HEK293 (cell line): ENCODE results near the gene SCRN2.
A peak's percentile ranks its signal among the peaks of the same experiment; 100 is the strongest.

Experiments used
- GLI4 ChIP-seq: fragments of 450-650 bp; formaldehyde crosslinking; IDR thresholded peaks from 2 replicates; pipeline ENCODE4 v1.5.1; 2016; ENCODE audit warnings: missing biosample characterization, missing genetic modification characterization
- MEIS1 ChIP-seq: sonication (generic); formaldehyde crosslinking; IDR thresholded peaks from 2 replicates; pipeline ENCODE4 v1.8.1; 2022; ENCODE audit warnings: missing genetic modification reagents, mild to moderate bottlenecking, borderline replicate concordance
- MZF1 ChIP-seq: fragments of 450-650 bp; formaldehyde crosslinking; IDR thresholded peaks from 2 replicates; pipeline ENCODE4 v1.5.1; 2017; ENCODE audit warnings: missing biosample characterization, missing genetic modification characterization, borderline replicate concordance
- PRDM1 ChIP-seq: fragments of 450-650 bp; formaldehyde crosslinking; IDR thresholded peaks from 2 replicates; pipeline ENCODE4; 2016; ENCODE audit warnings: missing biosample characterization, missing genetic modification characterization
- SCRT2 ChIP-seq: fragments of 450-650 bp; formaldehyde crosslinking; IDR thresholded peaks from 2 replicates; pipeline ENCODE4 v1.5.1; 2016; ENCODE audit warnings: missing biosample characterization, missing genetic modification characterization
- ZBTB7A ChIP-seq: fragments of 450-650 bp; formaldehyde crosslinking; IDR thresholded peaks from 2 replicates; pipeline ENCODE4 v1.5.1; 2016; ENCODE audit warnings: low read depth, missing biosample characterization, missing genetic modification characterization
- ZNF138 ChIP-seq: fragments of 450-650 bp; formaldehyde crosslinking; IDR thresholded peaks from 2 replicates; pipeline ENCODE4 v1.5.1; 2016; ENCODE audit warnings: missing biosample characterization, missing genetic modification characterization, borderline replicate concordance
- ZNF19 ChIP-seq: fragments of 450-650 bp; formaldehyde crosslinking; IDR thresholded peaks from 2 replicates; pipeline ENCODE4; 2016; ENCODE audit warnings: missing biosample characterization, missing genetic modification characterization, low read depth
- ZNF214 ChIP-seq: fragments of 450-650 bp; formaldehyde crosslinking; IDR thresholded peaks from 2 replicates; pipeline ENCODE4 v1.5.1; 2017; ENCODE audit warnings: missing biosample characterization, mild to moderate bottlenecking, missing genetic modification characterization, borderline replicate concordance
- ZNF391 ChIP-seq: fragments of 450-650 bp; formaldehyde crosslinking; IDR thresholded peaks from 2 replicates; pipeline ENCODE4 v1.5.1; 2016; ENCODE audit warnings: low read depth, missing biosample characterization, missing genetic modification characterization, borderline replicate concordance
- ZNF529 ChIP-seq: fragments of 450-650 bp; formaldehyde crosslinking; IDR thresholded peaks from 2 replicates; pipeline ENCODE4 v1.5.1; 2017; ENCODE audit warnings: missing genetic modification characterization, missing biosample characterization; ENCODE audit not compliant: insufficient replicate concordance
- ZNF561 ChIP-seq: fragments of 450-650 bp; IDR thresholded peaks from 2 replicates; pipeline ENCODE4 v1.5.1; 2018; ENCODE audit warnings: missing biosample characterization, missing genetic modification characterization, borderline replicate concordance
- ZNF624 ChIP-seq: fragments of 450-650 bp; formaldehyde crosslinking; IDR thresholded peaks from 2 replicates; pipeline ENCODE4 v1.5.1; 2017; ENCODE audit warnings: missing biosample characterization, missing genetic modification characterization
- ZNF626 ChIP-seq: fragments of 450-650 bp; sonication (Bioruptor Pico); formaldehyde crosslinking; IDR thresholded peaks from 2 replicates; pipeline ENCODE4 v1.5.1; 2018; ENCODE audit warnings: missing biosample characterization, missing genetic modification characterization, inconsistent platforms
- ZNF654 ChIP-seq: fragments of 450-650 bp; formaldehyde crosslinking; IDR thresholded peaks from 2 replicates; pipeline ENCODE4 v1.5.1; 2016; ENCODE audit warnings: low read depth, missing biosample characterization, missing genetic modification characterization
- ZNF658 ChIP-seq: fragments of 450-650 bp; formaldehyde crosslinking; IDR thresholded peaks from 2 replicates; pipeline ENCODE4; 2016; ENCODE audit warnings: missing biosample characterization, missing genetic modification characterization
- TF ChIP-seq, protein P1 (sequence below): sonication (generic); formaldehyde crosslinking; IDR thresholded peaks from 2 replicates; pipeline ENCODE4 v1.8.1; 2022; ENCODE audit warnings: mild to moderate bottlenecking, moderate library complexity, missing genetic modification reagents
- TF ChIP-seq, protein P2 (sequence below): fragments of 450-650 bp; formaldehyde crosslinking; IDR thresholded peaks from 2 replicates; pipeline ENCODE4 v1.5.1; 2016; ENCODE audit warnings: missing biosample characterization, missing genetic modification characterization
- TF ChIP-seq, protein P3 (sequence below): fragments of 450-650 bp; formaldehyde crosslinking; IDR thresholded peaks from 2 replicates; pipeline ENCODE4 v1.5.1; 2016; ENCODE audit warnings: missing biosample characterization, missing genetic modification characterization
- TF ChIP-seq, protein P4 (sequence below): fragments of 450-650 bp; formaldehyde crosslinking; IDR thresholded peaks from 2 replicates; pipeline ENCODE4 v1.5.1; 2016; ENCODE audit warnings: missing biosample characterization, missing genetic modification characterization
- TF ChIP-seq, protein P5 (sequence below): fragments of 450-650 bp; formaldehyde crosslinking; IDR thresholded peaks from 2 replicates; pipeline ENCODE4 v1.5.1; 2017; ENCODE audit warnings: missing biosample characterization, mild to moderate bottlenecking, missing genetic modification characterization, moderate library complexity
- TF ChIP-seq, protein P6 (sequence below): fragments of 450-650 bp; formaldehyde crosslinking; IDR thresholded peaks from 2 replicates; pipeline ENCODE4 v1.5.1; 2016; ENCODE audit warnings: missing biosample characterization, missing genetic modification characterization
- TF ChIP-seq, protein P7 (sequence below): fragments of 450-650 bp; formaldehyde crosslinking; IDR thresholded peaks from 2 replicates; pipeline ENCODE4 v1.5.1; 2016; ENCODE audit warnings: missing biosample characterization, missing genetic modification characterization, borderline replicate concordance

The SCRN2 gene

DNA sequence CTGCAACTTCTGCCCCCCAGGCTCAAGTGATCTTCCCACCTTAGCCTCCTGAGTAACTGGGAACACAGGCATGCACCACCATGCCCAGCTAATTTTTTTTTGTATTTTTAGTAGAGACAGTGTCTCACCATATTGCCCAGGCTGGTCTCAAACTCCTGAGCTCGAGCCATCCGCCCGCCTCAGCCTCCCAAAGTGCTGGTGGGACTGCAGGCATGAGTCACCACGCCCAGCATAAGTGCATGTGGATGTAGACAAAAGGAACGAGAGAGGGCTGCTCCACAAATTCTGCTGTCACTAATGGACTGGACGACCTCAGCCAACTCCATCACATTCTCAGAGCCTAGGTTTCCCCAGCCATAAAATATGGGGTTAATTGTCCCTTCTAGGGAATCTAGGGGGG, 47.2 kb upstream of the SCRN2 start (continued):
- TF ChIP-seq ZNF561 (tag by site-specific recombination) (no peak), ZNF654 (tag by site-specific recombination) (no peak), PRDM1 (peak; percentile 77), ZBTB7A (tag by site-specific recombination) (no peak), SCRT2 (tag by site-specific recombination) (no peak), ZNF19 (tag by site-specific recombination) (no peak), ZNF626 (tag by site-specific recombination) (no peak), ZNF624 (tag by site-specific recombination) (no peak), ZNF658 (no peak), ZNF214 (no peak), MEIS1 (no peak), MZF1 (tag by site-specific recombination) (no peak), ZNF391 (tag by site-specific recombination) (no peak), ZNF529 (no peak), ZNF138 (no peak), GLI4 (tag by site-specific recombination) (no peak)
- TF ChIP-seq, protein P1, sequence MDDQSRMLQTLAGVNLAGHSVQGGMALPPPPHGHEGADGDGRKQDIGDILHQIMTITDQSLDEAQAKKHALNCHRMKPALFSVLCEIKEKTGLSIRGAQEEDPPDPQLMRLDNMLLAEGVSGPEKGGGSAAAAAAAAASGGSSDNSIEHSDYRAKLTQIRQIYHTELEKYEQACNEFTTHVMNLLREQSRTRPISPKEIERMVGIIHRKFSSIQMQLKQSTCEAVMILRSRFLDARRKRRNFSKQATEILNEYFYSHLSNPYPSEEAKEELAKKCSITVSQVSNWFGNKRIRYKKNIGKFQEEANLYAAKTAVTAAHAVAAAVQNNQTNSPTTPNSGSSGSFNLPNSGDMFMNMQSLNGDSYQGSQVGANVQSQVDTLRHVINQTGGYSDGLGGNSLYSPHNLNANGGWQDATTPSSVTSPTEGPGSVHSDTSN (CRISPR knock-in tag), result no peak
- TF ChIP-seq, protein P2, sequence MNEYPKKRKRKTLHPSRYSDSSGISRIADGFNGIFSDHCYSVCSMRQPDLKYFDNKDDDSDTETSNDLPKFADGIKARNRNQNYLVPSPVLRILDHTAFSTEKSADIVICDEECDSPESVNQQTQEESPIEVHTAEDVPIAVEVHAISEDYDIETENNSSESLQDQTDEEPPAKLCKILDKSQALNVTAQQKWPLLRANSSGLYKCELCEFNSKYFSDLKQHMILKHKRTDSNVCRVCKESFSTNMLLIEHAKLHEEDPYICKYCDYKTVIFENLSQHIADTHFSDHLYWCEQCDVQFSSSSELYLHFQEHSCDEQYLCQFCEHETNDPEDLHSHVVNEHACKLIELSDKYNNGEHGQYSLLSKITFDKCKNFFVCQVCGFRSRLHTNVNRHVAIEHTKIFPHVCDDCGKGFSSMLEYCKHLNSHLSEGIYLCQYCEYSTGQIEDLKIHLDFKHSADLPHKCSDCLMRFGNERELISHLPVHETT (tag by site-specific recombination), result no peak
- TF ChIP-seq, protein P3, sequence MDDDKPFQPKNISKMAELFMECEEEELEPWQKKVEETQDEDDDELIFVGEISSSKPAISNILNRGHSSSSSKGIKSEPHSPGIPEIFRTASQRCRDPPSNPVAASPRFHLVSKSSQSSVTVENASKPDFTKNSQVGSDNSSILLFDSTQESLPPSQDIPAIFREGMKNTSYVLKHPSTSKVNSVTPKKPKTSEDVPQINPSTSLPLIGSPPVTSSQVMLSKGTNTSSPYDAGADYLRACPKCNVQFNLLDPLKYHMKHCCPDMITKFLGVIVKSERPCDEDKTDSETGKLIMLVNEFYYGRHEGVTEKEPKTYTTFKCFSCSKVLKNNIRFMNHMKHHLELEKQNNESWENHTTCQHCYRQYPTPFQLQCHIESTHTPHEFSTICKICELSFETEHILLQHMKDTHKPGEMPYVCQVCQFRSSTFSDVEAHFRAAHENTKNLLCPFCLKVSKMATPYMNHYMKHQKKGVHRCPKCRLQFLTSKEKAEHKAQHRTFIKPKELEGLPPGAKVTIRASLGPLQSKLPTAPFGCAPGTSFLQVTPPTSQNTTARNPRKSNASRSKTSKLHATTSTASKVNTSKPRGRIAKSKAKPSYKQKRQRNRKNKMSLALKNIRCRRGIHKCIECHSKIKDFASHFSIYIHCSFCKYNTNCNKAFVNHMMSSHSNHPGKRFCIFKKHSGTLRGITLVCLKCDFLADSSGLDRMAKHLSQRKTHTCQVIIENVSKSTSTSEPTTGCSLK (tag by site-specific recombination), result no peak
- TF ChIP-seq, protein P4, sequence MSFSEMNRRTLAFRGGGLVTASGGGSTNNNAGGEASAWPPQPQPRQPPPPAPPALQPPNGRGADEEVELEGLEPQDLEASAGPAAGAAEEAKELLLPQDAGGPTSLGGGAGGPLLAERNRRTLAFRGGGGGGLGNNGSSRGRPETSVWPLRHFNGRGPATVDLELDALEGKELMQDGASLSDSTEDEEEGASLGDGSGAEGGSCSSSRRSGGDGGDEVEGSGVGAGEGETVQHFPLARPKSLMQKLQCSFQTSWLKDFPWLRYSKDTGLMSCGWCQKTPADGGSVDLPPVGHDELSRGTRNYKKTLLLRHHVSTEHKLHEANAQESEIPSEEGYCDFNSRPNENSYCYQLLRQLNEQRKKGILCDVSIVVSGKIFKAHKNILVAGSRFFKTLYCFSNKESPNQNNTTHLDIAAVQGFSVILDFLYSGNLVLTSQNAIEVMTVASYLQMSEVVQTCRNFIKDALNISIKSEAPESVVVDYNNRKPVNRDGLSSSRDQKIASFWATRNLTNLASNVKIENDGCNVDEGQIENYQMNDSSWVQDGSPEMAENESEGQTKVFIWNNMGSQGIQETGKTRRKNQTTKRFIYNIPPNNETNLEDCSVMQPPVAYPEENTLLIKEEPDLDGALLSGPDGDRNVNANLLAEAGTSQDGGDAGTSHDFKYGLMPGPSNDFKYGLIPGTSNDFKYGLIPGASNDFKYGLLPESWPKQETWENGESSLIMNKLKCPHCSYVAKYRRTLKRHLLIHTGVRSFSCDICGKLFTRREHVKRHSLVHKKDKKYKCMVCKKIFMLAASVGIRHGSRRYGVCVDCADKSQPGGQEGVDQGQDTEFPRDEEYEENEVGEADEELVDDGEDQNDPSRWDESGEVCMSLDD (tag by site-specific recombination), result no peak
- TF ChIP-seq, protein P5, sequence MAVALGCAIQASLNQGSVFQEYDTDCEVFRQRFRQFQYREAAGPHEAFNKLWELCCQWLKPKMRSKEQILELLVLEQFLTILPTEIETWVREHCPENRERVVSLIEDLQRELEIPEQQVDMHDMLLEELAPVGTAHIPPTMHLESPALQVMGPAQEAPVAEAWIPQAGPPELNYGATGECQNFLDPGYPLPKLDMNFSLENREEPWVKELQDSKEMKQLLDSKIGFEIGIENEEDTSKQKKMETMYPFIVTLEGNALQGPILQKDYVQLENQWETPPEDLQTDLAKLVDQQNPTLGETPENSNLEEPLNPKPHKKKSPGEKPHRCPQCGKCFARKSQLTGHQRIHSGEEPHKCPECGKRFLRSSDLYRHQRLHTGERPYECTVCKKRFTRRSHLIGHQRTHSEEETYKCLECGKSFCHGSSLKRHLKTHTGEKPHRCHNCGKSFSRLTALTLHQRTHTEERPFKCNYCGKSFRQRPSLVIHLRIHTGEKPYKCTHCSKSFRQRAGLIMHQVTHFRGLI (tag by site-specific recombination), result peak; percentile 72; the same call in 1 of the 2 replicates
- TF ChIP-seq, protein P6, sequence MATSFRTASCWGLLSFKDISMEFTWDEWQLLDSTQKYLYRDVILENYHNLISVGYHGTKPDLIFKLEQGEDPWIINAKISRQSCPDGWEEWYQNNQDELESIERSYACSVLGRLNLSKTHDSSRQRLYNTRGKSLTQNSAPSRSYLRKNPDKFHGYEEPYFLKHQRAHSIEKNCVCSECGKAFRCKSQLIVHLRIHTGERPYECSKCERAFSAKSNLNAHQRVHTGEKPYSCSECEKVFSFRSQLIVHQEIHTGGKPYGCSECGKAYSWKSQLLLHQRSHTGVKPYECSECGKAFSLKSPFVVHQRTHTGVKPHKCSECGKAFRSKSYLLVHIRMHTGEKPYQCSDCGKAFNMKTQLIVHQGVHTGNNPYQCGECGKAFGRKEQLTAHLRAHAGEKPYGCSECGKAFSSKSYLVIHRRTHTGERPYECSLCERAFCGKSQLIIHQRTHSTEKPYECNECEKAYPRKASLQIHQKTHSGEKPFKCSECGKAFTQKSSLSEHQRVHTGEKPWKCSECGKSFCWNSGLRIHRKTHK, result no peak
- TF ChIP-seq, protein P7, sequence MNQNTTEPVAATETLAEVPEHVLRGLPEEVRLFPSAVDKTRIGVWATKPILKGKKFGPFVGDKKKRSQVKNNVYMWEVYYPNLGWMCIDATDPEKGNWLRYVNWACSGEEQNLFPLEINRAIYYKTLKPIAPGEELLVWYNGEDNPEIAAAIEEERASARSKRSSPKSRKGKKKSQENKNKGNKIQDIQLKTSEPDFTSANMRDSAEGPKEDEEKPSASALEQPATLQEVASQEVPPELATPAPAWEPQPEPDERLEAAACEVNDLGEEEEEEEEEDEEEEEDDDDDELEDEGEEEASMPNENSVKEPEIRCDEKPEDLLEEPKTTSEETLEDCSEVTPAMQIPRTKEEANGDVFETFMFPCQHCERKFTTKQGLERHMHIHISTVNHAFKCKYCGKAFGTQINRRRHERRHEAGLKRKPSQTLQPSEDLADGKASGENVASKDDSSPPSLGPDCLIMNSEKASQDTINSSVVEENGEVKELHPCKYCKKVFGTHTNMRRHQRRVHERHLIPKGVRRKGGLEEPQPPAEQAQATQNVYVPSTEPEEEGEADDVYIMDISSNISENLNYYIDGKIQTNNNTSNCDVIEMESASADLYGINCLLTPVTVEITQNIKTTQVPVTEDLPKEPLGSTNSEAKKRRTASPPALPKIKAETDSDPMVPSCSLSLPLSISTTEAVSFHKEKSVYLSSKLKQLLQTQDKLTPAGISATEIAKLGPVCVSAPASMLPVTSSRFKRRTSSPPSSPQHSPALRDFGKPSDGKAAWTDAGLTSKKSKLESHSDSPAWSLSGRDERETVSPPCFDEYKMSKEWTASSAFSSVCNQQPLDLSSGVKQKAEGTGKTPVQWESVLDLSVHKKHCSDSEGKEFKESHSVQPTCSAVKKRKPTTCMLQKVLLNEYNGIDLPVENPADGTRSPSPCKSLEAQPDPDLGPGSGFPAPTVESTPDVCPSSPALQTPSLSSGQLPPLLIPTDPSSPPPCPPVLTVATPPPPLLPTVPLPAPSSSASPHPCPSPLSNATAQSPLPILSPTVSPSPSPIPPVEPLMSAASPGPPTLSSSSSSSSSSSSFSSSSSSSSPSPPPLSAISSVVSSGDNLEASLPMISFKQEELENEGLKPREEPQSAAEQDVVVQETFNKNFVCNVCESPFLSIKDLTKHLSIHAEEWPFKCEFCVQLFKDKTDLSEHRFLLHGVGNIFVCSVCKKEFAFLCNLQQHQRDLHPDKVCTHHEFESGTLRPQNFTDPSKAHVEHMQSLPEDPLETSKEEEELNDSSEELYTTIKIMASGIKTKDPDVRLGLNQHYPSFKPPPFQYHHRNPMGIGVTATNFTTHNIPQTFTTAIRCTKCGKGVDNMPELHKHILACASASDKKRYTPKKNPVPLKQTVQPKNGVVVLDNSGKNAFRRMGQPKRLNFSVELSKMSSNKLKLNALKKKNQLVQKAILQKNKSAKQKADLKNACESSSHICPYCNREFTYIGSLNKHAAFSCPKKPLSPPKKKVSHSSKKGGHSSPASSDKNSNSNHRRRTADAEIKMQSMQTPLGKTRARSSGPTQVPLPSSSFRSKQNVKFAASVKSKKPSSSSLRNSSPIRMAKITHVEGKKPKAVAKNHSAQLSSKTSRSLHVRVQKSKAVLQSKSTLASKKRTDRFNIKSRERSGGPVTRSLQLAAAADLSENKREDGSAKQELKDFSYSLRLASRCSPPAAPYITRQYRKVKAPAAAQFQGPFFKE, result no peak
